GM21367 (cell line): ENCODE data around the gene FAM227A.

Source experiments
- ATAC-seq: cut with Tn5 transposase; IDR thresholded peaks from one replicate; pipeline ENCODE4 v1.9.1; 2021; ENCODE audit not compliant: unreplicated experiment

FAM227A gene

GRCh38 chr22:38656256-38657044 lies at the start of gene FAM227A, which contains the start of gene CBY1:
Gene FAM227A (minus strand): TSS chr22:38656392. CDS start chr22:38650168, 6,224 bp downstream.
Gene CBY1 (plus strand): TSS chr22:38656638. CDS start chr22:38668055, 11,417 bp downstream.
- no peak for ATAC-seq

- peak; percentile 59 for ATAC-seq
Measured at GRCh38 chr22:38705235-38706100, 49.3 kb upstream of the FAM227A start, which contains the start of gene GTPBP1. Gene GTPBP1 (plus strand): TSS chr22:38705944. CDS start chr22:38705956, 12 bp downstream.

GRCh38 chr22:38704654-38705234 lies 48.6 kb upstream of the FAM227A start:
- ATAC-seq, result no peak

- ATAC-seq, result peak; percentile 24
Measured at GRCh38 chr22:38700789-38701628, 44.8 kb upstream of the FAM227A start, which contains the start of gene JOSD1. Gene JOSD1 (minus strand): TSS chr22:38700943. CDS start chr22:38699987, 956 bp downstream.

- peak; percentile 24 for ATAC-seq
Measured at GRCh38 chr22:38700270-38700788, 44.1 kb upstream of the FAM227A start.

- ATAC-seq, result no peak
Measured at GRCh38 chr22:38699784-38700183, 43.6 kb upstream of the FAM227A start.

GRCh38 chr22:38699143-38699542 lies 43.0 kb upstream of the FAM227A start:
- ATAC-seq, result no peak

- ATAC-seq, result no peak
Measured at GRCh38 chr22:38698407-38699094, 42.4 kb upstream of the FAM227A start.

GRCh38 chr22:38697425-38698089 lies 41.4 kb upstream of the FAM227A start:
- no peak for ATAC-seq

GRCh38 chr22:38696606-38697424 lies 40.6 kb upstream of the FAM227A start:
- no peak for ATAC-seq

- no peak for ATAC-seq
Measured at GRCh38 chr22:38694940-38695339, 38.7 kb upstream of the FAM227A start.

- no peak for ATAC-seq
Measured at GRCh38 chr22:38694049-38694448, 37.9 kb upstream of the FAM227A start.

- no peak for ATAC-seq
Measured at GRCh38 chr22:38689651-38690050, 33.5 kb upstream of the FAM227A start.

GRCh38 chr22:38685761-38686160 lies 29.6 kb upstream of the FAM227A start:
- no peak for ATAC-seq

- ATAC-seq, result no peak
Measured at GRCh38 chr22:38684895-38685294, 28.7 kb upstream of the FAM227A start.

- ATAC-seq, result peak; percentile 80
Measured at GRCh38 chr22:38681582-38682335, 25.6 kb upstream of the FAM227A start, which contains the start of gene TOMM22. Gene TOMM22 (plus strand): TSS chr22:38681957. CDS start chr22:38681979, 22 bp downstream.

- no peak for ATAC-seq
Measured at GRCh38 chr22:38675833-38676232, 19.6 kb upstream of the FAM227A start.
